ENCODE results near the gene PREX1. TPM values are rescaled to one million over a fixed set of nuclear protein-coding genes. Genes with fewer than 3 reads are reported as not detected.

PREX1 gene
- total and polyA plus RNA-seq, 2 experiments from 2014 or later, result 2.4 to 10.3 TPM

GRCh38 chr20:48645666-48646065 is 182.1 kb downstream of the PREX1 start:
- no peaks in the 10 kb centered on the region for H3K27me3 ChIP-seq (ENCODE audit: insufficient read depth)
- Mint-ChIP-seq H3K36me3 (ENCODE audit: low read depth) (peaks cover 17% of the 10 kb centered on the region), H3K9me3 (no peaks in the 10 kb centered on the region), H3K27ac (no peak overlapping the region), H3K4me1 (no peaks in the 10 kb centered on the region), H3K4me3 (no peak overlapping the region), H3K27me3 (ENCODE audit: insufficient read depth, low read depth, poor library complexity) (peaks cover 2% of the 10 kb centered on the region)
- no peak for DNase-seq (ENCODE audit: low spot score)
- H3K4me2 ChIP-seq, result no peak overlapping the region
- no peaks in the 10 kb centered on the region for H3K4me1 ChIP-seq (ENCODE audit: insufficient read depth)
- no peak for ATAC-seq
- no peaks in the 10 kb centered on the region for H3K79me2 ChIP-seq (replicated peaks; ENCODE audit: insufficient read depth)
- no peaks in the 10 kb centered on the region for H3F3A ChIP-seq (replicated peaks; ENCODE audit: low read depth)
- no peaks in the 10 kb centered on the region for H3K9me2 ChIP-seq (ENCODE audit: insufficient read depth)
- no peaks in the 10 kb centered on the region; the same call in 1 of the 2 replicates for H3K36me3 ChIP-seq (ENCODE audit: insufficient read depth)
- no peak overlapping the region for H3K4me3 ChIP-seq
- no peak overlapping the region for H3K27ac ChIP-seq (ENCODE audit: low read depth)
- no peak for TF ChIP-seq EZH2 (IDR thresholded peaks at IDR 0.05; ENCODE audit: low read depth, unreplicated experiment)
- TF ChIP-seq NANOG (IDR thresholded peaks at IDR 0.05; ENCODE audit: borderline replicate concordance), result no peak
- no peak for TF ChIP-seq ZNF114 (CRISPR knock-in tag; IDR thresholded peaks at IDR 0.05)
- TF ChIP-seq CREB1 (CRISPR knock-in tag; IDR thresholded peaks at IDR 0.05; ENCODE audit: low read depth), result no peak
- no peak for TF ChIP-seq ZNF331 (CRISPR knock-in tag; IDR thresholded peaks at IDR 0.05; ENCODE audit: low read depth)
- no peak for TF ChIP-seq POLR2AphosphoS5 (IDR thresholded peaks at IDR 0.05; ENCODE audit: low read depth)
- no peak for TF ChIP-seq STAT1 (IDR thresholded peaks at IDR 0.05; ENCODE audit: unreplicated experiment)
- TF ChIP-seq EZH2phosphoT487 (IDR thresholded peaks at IDR 0.05; ENCODE audit: unreplicated experiment), result no peak
- TF ChIP-seq JUNB (IDR thresholded peaks at IDR 0.05; ENCODE audit: unreplicated experiment), result no peak
- no peak for TF ChIP-seq ETS1 (IDR thresholded peaks at IDR 0.05)
- TF ChIP-seq, protein P1, sequence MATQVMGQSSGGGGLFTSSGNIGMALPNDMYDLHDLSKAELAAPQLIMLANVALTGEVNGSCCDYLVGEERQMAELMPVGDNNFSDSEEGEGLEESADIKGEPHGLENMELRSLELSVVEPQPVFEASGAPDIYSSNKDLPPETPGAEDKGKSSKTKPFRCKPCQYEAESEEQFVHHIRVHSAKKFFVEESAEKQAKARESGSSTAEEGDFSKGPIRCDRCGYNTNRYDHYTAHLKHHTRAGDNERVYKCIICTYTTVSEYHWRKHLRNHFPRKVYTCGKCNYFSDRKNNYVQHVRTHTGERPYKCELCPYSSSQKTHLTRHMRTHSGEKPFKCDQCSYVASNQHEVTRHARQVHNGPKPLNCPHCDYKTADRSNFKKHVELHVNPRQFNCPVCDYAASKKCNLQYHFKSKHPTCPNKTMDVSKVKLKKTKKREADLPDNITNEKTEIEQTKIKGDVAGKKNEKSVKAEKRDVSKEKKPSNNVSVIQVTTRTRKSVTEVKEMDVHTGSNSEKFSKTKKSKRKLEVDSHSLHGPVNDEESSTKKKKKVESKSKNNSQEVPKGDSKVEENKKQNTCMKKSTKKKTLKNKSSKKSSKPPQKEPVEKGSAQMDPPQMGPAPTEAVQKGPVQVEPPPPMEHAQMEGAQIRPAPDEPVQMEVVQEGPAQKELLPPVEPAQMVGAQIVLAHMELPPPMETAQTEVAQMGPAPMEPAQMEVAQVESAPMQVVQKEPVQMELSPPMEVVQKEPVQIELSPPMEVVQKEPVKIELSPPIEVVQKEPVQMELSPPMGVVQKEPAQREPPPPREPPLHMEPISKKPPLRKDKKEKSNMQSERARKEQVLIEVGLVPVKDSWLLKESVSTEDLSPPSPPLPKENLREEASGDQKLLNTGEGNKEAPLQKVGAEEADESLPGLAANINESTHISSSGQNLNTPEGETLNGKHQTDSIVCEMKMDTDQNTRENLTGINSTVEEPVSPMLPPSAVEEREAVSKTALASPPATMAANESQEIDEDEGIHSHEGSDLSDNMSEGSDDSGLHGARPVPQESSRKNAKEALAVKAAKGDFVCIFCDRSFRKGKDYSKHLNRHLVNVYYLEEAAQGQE (IDR thresholded peaks at IDR 0.05; ENCODE audit: unreplicated experiment), result no peak
- TF ChIP-seq CTCF (conservative IDR thresholded peaks at IDR 0.05; ENCODE audit: low read depth in 2 of 2), result no peak
- TF ChIP-seq ZNF462 (CRISPR knock-in tag; IDR thresholded peaks at IDR 0.05), result no peak
- no peaks in the 10 kb centered on the region for H4K20me1 ChIP-seq (replicated peaks; ENCODE audit: insufficient read depth)
- H2AFZ ChIP-seq, result no peak overlapping the region
